Ectodermal cell (in vitro differentiated cells): ENCODE measurements around the gene SMAD7.

Experiments used
- H3K27ac ChIP-seq: 2 replicates; pipeline ENCODE4 v1.7.0; 2013; ENCODE audit warnings: mild to moderate bottlenecking, low read depth, low read length; ENCODE audit not compliant: insufficient read depth, poor library complexity, severe bottlenecking
- H3K27me3 ChIP-seq: 2 replicates; pipeline ENCODE4 v1.7.0; 2013; ENCODE audit warnings: mild to moderate bottlenecking, low read length; ENCODE audit not compliant: insufficient read depth, control insufficient read depth, poor library complexity, severe bottlenecking
- H3K36me3 ChIP-seq: one replicate; pipeline ENCODE4 v1.7.0; 2013; ENCODE audit warnings: low read length; ENCODE audit not compliant: control insufficient read depth, insufficient read depth
- H3K4me1 ChIP-seq: one replicate; pipeline ENCODE4 v1.7.0; 2013; ENCODE audit warnings: low read length; ENCODE audit not compliant: control insufficient read depth, insufficient read depth
- H3K4me3 ChIP-seq: 2 replicates; pipeline ENCODE4 v1.7.0; 2013; ENCODE audit warnings: low read depth, low read length, control low read depth; ENCODE audit not compliant: insufficient read depth
- H3K9me3 ChIP-seq: 2 replicates; pipeline ENCODE4 v1.7.0; 2013; ENCODE audit warnings: mild to moderate bottlenecking, low read length, moderate library complexity; ENCODE audit not compliant: control insufficient read depth
- WGBS, 2 experiments: methylation state at CpG; one replicate each; pipeline ENCODE4 v1.1.7; 2013; ENCODE audit warnings: missing lambda C conversion rate in 2 of 2; 5-methylcytosine and 5-hydroxymethylcytosine counted together

The SMAD7 gene

DNA sequence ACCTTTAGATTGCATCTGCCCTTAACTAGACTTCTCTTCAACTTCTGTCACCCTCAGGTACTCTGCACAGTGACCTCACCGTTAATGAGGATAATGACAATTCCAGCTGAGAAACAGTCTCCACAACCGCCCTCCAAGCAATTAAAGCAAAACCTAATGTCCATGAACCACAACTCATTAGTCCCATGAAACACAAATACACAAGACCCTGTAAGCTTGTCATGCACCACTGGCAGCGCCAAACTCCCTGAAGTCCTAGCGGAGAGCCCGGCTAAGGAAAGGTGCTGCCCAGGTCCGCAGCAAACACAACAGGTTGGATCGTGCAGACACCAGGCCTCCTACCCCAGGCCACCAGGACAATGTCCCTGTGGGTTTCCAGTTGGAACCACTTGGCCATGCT, 7.4 kb downstream of the SMAD7 start:
- H3K27me3 ChIP-seq: peaks cover 20% of the 10 kb centered on the region
- 93 to 94% methylated on average over 7 of the region's 7 CpGs for WGBS, 2 experiments
- H3K4me1 ChIP-seq: peaks cover 48% of the 10 kb centered on the region
- no peaks in the 10 kb centered on the region for H3K9me3 ChIP-seq
- no peak overlapping the region for H3K4me3 ChIP-seq
- H3K36me3 ChIP-seq: no peaks in the 10 kb centered on the region
- H3K27ac ChIP-seq: no peak overlapping the region

DNA sequence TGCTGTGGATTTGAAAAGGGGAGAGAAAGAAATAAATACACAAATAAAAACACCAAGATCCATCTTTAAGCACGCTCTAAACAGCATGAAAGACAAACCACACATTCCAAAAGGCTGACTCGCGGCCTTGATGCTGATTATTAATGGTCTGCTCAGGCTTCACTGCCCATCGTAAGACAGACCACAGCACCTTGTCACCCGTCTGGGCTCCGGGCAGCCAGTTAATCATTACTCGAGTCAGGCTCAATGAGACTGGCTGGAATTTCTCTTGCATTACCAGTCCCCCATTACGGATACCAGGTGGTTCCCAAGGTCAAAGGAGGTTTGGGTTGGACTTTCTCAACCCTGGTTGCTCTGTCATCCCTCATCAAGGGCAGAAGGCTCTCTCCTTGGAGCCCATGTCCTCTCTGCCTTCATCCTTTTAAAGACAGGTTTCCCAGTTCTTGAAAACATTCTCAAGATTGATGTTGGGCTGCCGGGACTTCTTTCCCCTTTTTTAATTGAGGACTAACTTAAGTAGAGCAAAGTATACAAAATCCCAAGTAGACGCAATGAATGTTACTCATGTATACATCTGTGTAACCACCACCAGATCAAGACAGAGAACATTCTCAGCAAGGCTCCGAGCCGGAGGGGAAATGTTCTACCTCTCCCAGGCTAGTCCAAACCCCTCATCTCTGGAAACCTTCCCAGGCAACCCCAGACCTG, 8.1 kb downstream of the SMAD7 start:
- peaks cover 43% of the 10 kb centered on the region for H3K4me1 ChIP-seq
- H3K4me3 ChIP-seq: no peak overlapping the region
- peaks cover 14% of the 10 kb centered on the region for H3K27me3 ChIP-seq
- 92% methylated on average over 12 of the region's 12 CpGs for WGBS, 2 experiments
- H3K27ac ChIP-seq: no peak overlapping the region
- no peaks in the 10 kb centered on the region for H3K36me3 ChIP-seq
- H3K9me3 ChIP-seq: no peaks in the 10 kb centered on the region

DNA sequence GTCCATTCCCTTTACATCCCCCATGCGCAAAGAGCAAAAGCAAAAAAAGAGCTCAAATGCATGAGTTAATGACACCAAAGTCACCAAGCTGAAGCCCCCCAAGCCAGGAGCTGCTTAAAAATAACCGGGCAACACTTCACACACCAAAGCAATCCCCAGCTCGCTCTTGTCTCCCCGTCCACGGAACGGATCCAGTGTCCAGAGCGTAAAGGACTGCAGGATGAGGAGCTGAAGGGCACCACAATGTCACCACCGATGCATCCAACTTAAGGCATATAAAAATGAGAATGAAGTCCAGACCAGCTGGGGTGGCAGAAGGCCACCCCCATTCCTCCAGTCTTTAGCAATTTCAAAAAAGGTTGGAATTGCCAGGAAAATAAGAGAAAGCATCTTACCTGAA, 8.7 kb downstream of the SMAD7 start:
- H3K27ac ChIP-seq: no peak overlapping the region
- peaks cover 47% of the 10 kb centered on the region for H3K4me1 ChIP-seq
- H3K9me3 ChIP-seq: no peaks in the 10 kb centered on the region
- H3K27me3 ChIP-seq: peaks cover 8% of the 10 kb centered on the region
- no peaks in the 10 kb centered on the region for H3K36me3 ChIP-seq
- 93 to 95% methylated on average over 8 of the region's 8 CpGs for WGBS, 2 experiments
- H3K4me3 ChIP-seq: no peak overlapping the region

DNA sequence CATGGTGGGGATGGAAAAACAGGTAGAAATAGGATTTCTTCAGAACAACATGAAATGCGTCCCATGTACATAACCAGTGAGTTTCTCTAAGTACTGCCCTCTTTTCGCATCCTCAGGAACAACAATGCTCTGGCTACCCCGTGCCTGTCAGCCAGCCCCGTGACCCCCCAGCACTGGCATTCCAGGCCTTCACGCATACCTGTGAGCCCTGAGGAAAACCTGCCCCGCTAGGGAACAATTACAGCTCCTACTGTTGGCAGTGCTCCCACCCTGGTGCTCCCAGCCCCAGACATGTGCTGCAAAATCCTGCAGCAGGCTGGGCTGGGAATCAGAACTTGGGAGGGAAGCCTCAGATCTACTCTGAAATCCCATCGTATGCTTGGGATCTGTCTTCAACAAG, 9.1 kb downstream of the SMAD7 start:
- H3K4me1 ChIP-seq: peaks cover 45% of the 10 kb centered on the region
- WGBS, 2 experiments: 75 to 79% methylated on average over 7 of the region's 7 CpGs
- H3K9me3 ChIP-seq: no peaks in the 10 kb centered on the region
- H3K4me3 ChIP-seq: no peak overlapping the region
- no peaks in the 10 kb centered on the region for H3K36me3 ChIP-seq
- H3K27ac ChIP-seq: no peak overlapping the region
- peaks cover 6% of the 10 kb centered on the region for H3K27me3 ChIP-seq

DNA sequence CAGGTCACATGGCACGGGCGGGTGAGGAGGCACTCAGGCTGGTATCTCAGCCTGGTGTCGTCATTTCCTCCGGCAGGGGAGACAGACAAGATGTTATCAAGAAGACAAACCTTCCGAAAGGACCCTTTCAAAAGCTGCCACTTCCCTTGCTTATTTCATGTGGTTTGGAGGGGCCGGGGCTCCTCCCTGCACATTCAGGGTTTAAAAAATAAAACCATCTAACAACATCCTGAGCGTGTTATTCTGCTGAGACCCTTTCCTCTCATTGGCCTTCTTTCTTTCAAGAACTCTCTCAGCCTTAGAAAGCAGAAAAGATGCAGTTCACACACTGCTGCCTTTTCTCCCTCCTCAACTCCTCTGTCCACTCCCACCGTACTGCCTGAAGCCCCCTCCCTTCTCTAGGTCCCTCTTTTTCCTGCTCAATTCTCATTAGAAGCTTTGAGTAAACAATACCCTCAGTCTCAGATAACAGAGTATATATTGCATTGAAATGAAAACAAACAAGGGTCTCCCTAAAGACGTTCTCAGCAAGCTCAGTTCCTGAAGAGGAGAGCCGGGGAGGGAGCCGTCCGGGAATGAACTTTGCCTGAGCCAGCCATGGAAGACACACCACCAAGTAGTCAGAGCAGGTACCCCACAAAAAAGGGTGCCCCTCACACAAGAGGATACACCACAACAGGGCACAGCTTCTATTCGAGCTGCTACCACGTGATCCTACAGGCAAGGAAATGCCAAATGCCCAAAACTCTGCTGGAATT, 9.7 kb downstream of the SMAD7 start:
- no peaks in the 10 kb centered on the region for H3K36me3 ChIP-seq
- no peak overlapping the region for H3K4me3 ChIP-seq
- H3K4me1 ChIP-seq: peaks cover 38% of the 10 kb centered on the region
- H3K27ac ChIP-seq: no peak overlapping the region
- H3K9me3 ChIP-seq: no peaks in the 10 kb centered on the region
- WGBS, 2 experiments: 76% methylated on average over 14 of the region's 14 CpGs
- H3K27me3 ChIP-seq: peaks cover 6% of the 10 kb centered on the region

DNA sequence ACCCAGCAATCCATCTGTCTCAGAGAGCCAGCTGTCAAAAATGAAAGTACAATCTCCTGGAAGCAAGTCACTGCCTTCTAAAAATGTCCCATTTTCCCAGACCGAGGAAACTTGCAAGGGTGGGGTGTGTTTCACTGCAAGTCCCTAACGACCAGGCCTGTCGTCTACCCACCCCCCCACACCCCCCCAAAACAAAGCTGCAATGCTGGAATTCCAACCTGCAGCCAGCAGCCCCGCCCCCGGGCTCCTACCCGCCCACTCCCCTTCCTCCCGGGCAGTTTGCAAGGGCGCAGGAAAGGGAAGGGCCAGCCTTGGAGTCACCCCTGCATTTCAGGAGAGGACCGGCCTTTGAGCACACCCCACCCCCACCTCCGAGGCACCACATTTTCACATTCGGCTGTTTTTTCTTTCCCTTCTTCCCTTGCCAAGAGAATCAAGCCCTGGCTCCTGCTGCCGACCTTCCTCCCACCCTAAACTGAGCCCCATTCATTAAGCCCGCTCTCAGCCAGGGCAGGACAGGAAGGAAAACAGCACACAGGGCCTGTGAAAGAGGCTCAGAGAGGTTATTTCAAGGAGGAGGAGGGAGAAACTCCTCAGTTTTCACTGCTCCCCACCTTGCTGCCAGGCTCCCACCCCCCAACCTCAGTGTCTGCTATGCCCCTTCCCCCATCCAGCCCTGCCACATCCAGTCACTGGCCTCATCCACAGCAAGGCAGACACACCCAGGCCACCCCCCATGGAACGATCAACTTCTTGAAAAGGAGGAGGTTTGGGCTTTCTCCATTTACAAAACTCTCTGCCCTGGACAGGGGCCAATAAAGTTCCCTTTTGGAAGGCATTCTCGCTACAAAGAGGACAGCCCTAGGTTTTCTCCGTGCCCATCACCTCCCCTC, 11.3 kb downstream of the SMAD7 start:
- 16 to 20% methylated on average over 16 of the region's 16 CpGs for WGBS, 2 experiments
- no peak overlapping the region for H3K4me3 ChIP-seq
- no peak overlapping the region for H3K27ac ChIP-seq
- H3K9me3 ChIP-seq: no peaks in the 10 kb centered on the region
- H3K36me3 ChIP-seq: no peaks in the 10 kb centered on the region
- H3K4me1 ChIP-seq: peaks cover 32% of the 10 kb centered on the region
- peaks cover 3% of the 10 kb centered on the region for H3K27me3 ChIP-seq

DNA sequence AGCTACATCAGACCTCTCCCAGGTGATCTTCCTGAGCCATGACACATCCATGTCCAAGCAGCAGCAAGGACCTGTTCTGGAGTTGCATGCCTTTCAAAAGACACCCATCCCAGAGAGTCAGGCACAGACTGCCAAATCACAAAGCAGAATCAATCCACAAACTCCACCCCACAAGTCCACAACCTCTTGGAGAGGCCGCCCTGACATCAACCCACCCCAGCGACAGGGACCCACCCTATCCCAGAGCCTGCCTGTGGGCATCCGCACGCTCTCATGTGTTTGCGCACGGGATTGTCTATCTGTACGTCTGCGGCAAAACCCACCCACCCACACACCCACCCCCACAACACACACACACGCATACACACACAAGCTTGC, 11.9 kb downstream of the SMAD7 start:
- Histone ChIP-seq H3K36me3 (no peaks in the 10 kb centered on the region), H3K4me1 (peaks cover 30% of the 10 kb centered on the region), H3K4me3 (no peak overlapping the region), H3K27me3 (peaks cover 2% of the 10 kb centered on the region), H3K27ac (no peak overlapping the region), H3K9me3 (no peaks in the 10 kb centered on the region)
- 85 to 87% methylated on average over 9 of the region's 9 CpGs for WGBS, 2 experiments

DNA sequence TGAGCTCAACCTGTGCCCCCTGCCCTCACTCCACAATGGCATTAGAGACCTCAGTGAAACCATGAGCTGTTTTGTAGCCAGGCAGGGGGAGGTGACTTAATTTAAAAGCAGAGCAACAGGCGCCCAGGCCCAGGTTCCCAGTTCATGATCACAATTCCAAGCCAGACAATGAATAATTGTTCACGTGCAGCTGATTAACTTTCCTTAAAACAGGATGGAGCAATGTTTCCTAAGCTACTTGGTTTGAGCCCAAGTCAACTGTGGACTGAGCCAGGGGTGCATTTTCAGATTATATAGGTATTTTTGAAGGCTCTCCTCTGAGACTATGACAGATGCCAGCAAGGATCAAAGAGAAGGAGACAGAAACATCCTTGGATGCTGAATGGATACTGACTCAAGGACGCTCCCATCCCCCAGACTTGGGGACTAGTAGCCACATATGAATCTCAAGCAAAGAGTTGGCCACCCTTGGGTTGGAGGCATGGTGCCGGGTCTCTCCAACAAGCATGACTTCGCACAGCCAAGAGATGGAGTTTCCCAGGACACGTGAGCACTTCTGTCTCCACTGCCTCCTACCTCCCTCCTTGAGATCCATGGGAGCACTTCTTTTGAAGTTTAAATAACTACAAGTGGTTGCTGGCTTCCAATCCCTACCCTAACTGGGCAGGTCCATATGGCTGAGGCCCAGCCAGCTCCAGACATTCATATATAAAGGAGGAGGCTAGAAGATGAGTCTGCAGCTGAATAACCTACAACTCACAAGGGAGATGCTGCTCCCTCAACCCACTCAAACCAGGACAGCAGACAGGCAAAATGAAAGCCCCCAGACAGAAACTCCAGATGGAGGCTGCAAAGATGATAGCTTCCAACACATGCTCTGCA, 12.7 kb downstream of the SMAD7 start:
- 87 to 89% methylated on average over 6 of the region's 6 CpGs for WGBS, 2 experiments
- no peaks in the 10 kb centered on the region for H3K9me3 ChIP-seq
- peaks cover 30% of the 10 kb centered on the region for H3K4me1 ChIP-seq
- H3K27ac ChIP-seq: no peak overlapping the region
- H3K27me3 ChIP-seq: no peaks in the 10 kb centered on the region
- H3K4me3 ChIP-seq: no peak overlapping the region
- no peaks in the 10 kb centered on the region for H3K36me3 ChIP-seq

DNA sequence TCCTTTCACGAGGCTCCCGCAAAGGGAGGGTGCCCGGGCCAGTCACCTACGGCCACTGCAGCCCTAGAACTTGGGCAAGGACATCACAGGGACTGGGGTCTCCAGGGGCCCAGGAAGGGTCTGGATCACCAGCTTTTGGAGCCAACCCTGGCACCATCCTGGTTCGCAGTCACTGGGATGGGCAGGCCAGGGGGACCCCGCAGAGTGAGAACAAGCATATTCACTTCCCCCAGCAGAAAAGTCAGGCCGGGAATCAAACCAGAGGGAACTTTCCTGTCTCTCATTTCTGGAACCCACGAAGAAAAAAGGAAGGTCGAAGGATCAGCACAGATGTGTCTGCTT, 15.4 kb downstream of the SMAD7 start:
- H3K27ac ChIP-seq: no peak overlapping the region
- H3K27me3 ChIP-seq: no peaks in the 10 kb centered on the region
- H3K4me1 ChIP-seq: peaks cover 38% of the 10 kb centered on the region
- H3K36me3 ChIP-seq: no peaks in the 10 kb centered on the region
- H3K9me3 ChIP-seq: no peaks in the 10 kb centered on the region
- WGBS, 2 experiments: 86 to 89% methylated on average over 9 of the region's 9 CpGs
- no peak overlapping the region for H3K4me3 ChIP-seq
